ENCODE data around the gene LARGE1. TPM values are rescaled to one million over a fixed set of nuclear protein-coding genes. Genes with fewer than 3 reads are reported as not detected.

Gene LARGE1
- total RNA-seq, 1 donor from 2014 or later: 81.2 TPM

- DNase-seq: no peak
- H3K36me3 Mint-ChIP-seq (ENCODE audit: unreplicated experiment): no peaks in the 10 kb centered on the region
- TF ChIP-seq, protein P1, sequence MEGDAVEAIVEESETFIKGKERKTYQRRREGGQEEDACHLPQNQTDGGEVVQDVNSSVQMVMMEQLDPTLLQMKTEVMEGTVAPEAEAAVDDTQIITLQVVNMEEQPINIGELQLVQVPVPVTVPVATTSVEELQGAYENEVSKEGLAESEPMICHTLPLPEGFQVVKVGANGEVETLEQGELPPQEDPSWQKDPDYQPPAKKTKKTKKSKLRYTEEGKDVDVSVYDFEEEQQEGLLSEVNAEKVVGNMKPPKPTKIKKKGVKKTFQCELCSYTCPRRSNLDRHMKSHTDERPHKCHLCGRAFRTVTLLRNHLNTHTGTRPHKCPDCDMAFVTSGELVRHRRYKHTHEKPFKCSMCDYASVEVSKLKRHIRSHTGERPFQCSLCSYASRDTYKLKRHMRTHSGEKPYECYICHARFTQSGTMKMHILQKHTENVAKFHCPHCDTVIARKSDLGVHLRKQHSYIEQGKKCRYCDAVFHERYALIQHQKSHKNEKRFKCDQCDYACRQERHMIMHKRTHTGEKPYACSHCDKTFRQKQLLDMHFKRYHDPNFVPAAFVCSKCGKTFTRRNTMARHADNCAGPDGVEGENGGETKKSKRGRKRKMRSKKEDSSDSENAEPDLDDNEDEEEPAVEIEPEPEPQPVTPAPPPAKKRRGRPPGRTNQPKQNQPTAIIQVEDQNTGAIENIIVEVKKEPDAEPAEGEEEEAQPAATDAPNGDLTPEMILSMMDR (IDR thresholded peaks at IDR 0.05; ENCODE audit: partially characterized antibody, unreplicated experiment): no peak
- no peak overlapping the region for H3K4me3 Mint-ChIP-seq (ENCODE audit: unreplicated experiment)
- peaks cover 5% of the 10 kb centered on the region for H3K9me3 Mint-ChIP-seq (ENCODE audit: unreplicated experiment)
- H3K27ac Mint-ChIP-seq (ENCODE audit: unreplicated experiment): no peak overlapping the region
- H3K27me3 Mint-ChIP-seq (ENCODE audit: unreplicated experiment): no peaks in the 10 kb centered on the region
- H3K4me1 Mint-ChIP-seq (ENCODE audit: low read depth, unreplicated experiment): peaks cover 20% of the 10 kb centered on the region
Measured at GRCh38 chr22:33902073-33902472, 18.2 kb downstream of the LARGE1 start.

DNA sequence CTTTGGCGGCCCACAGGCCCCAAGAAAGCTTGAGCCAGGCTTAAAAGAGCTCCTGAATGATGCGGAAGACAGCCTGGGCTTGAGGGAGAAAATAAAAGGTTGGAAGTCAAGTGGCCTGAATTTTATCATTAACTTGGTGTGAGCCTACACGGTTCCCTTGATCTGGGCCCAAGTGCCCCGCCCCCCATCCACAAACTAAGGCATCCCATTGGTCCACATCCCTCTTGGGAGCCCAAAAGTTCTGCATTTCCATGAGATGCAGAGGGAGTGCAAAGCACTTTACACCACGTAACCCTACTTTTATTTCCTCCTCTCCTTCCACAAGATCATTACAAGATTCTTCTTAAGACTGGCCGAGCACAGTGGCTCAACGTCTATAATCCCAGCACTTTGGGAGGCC lies 22.2 kb downstream of the LARGE1 start:
- Mint-ChIP-seq H3K4me3 (ENCODE audit: unreplicated experiment) (no peak overlapping the region), H3K27ac (ENCODE audit: unreplicated experiment) (no peak overlapping the region), H3K4me1 (ENCODE audit: low read depth, unreplicated experiment) (peaks cover 26% of the 10 kb centered on the region), H3K27me3 (ENCODE audit: unreplicated experiment) (no peaks in the 10 kb centered on the region), H3K36me3 (ENCODE audit: unreplicated experiment) (no peaks in the 10 kb centered on the region), H3K9me3 (ENCODE audit: unreplicated experiment) (peaks cover 9% of the 10 kb centered on the region)
- no peak for DNase-seq
- TF ChIP-seq, protein P1 (IDR thresholded peaks at IDR 0.05; ENCODE audit: partially characterized antibody, unreplicated experiment): no peak

GRCh38 chr22:33897448-33897835 lies 22.8 kb downstream of the LARGE1 start:
- Mint-ChIP-seq H3K27ac (ENCODE audit: unreplicated experiment) (no peak overlapping the region), H3K36me3 (ENCODE audit: unreplicated experiment) (no peaks in the 10 kb centered on the region), H3K4me1 (ENCODE audit: low read depth, unreplicated experiment) (peaks cover 26% of the 10 kb centered on the region), H3K27me3 (ENCODE audit: unreplicated experiment) (no peaks in the 10 kb centered on the region), H3K4me3 (ENCODE audit: unreplicated experiment) (no peak overlapping the region), H3K9me3 (ENCODE audit: unreplicated experiment) (peaks cover 6% of the 10 kb centered on the region)
- DNase-seq: no peak
- TF ChIP-seq, protein P1 (IDR thresholded peaks at IDR 0.05; ENCODE audit: partially characterized antibody, unreplicated experiment): no peak

DNA sequence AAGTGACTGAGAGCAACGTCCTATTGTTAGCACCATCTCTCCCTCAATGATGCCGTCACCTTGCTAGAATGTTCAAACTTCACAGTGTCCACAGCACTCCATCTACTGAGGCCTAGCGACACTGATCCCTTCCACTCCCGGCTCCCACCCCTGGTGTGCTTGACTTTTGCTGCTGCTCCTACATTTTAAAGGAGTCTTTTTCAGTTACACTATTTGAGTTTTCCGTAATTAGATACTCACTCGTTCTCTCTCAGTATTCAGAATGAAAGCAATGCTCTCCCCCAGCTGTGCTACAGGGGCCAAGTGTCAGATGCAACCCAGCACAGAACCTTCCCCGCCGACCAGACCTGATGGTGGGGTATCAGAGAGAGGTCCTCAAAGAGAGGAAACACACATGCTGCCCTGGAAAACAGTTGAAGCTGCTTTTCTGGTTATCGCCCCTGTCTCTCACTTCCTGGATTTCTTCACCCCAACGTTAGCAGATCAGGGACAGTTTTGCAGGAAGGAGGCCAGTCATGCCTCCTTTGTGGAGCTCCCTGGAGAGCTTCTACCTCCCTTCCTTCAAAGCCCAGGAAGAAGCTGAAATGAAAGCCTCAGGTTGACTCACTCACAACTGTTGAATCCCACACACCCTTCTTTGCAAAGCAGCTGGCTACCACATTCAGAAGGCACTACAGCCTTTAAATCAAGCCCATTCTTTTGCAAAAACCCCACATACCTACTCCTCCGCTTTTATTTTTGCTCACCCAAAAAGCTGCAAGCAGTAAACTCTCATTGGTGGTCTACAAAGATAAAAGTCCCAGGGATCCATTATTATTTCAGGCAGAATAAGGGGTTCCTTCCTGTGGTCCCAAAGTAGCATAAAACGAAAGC lies 23.5 kb downstream of the LARGE1 start:
- H3K36me3 Mint-ChIP-seq (ENCODE audit: unreplicated experiment): no peaks in the 10 kb centered on the region
- peaks cover 25% of the 10 kb centered on the region for H3K4me1 Mint-ChIP-seq (ENCODE audit: low read depth, unreplicated experiment)
- TF ChIP-seq, protein P1 (IDR thresholded peaks at IDR 0.05; ENCODE audit: partially characterized antibody, unreplicated experiment): no peak
- H3K9me3 Mint-ChIP-seq (ENCODE audit: unreplicated experiment): peaks cover 6% of the 10 kb centered on the region
- no peaks in the 10 kb centered on the region for H3K27me3 Mint-ChIP-seq (ENCODE audit: unreplicated experiment)
- no peak overlapping the region for H3K27ac Mint-ChIP-seq (ENCODE audit: unreplicated experiment)
- DNase-seq: no peak
- H3K4me3 Mint-ChIP-seq (ENCODE audit: unreplicated experiment): no peak overlapping the region

GRCh38 chr22:33896154-33896553 lies 24.1 kb downstream of the LARGE1 start:
- Mint-ChIP-seq H3K36me3 (ENCODE audit: unreplicated experiment) (no peaks in the 10 kb centered on the region), H3K27me3 (ENCODE audit: unreplicated experiment) (no peaks in the 10 kb centered on the region), H3K27ac (ENCODE audit: unreplicated experiment) (no peak overlapping the region), H3K4me3 (ENCODE audit: unreplicated experiment) (no peak overlapping the region), H3K4me1 (ENCODE audit: low read depth, unreplicated experiment) (peaks cover 26% of the 10 kb centered on the region), H3K9me3 (ENCODE audit: unreplicated experiment) (peaks cover 6% of the 10 kb centered on the region)
- DNase-seq: no peak
- TF ChIP-seq, protein P1 (IDR thresholded peaks at IDR 0.05; ENCODE audit: partially characterized antibody, unreplicated experiment): no peak

Data from glutamatergic neuron (in vitro differentiated cells).